Astrocyte of the spinal cord (primary cell): Measurements from ENCODE around the gene ADGRF1.

ENCODE experiments used
- DNase-seq: peaks from one replicate; pipeline ENCODE4 v3.0.0; 2011; ENCODE audit warnings: low read depth, low spot score
- H3K4me3 ChIP-seq: 2 replicates; pipeline ENCODE4 v1.5.1; 2011; ENCODE audit warnings: low read depth, mild to moderate bottlenecking, low read length, moderate library complexity
- CTCF ChIP-seq: IDR thresholded peaks from 2 replicates; pipeline ENCODE4 v1.5.1; 2012; ENCODE audit warnings: low read depth, mild to moderate bottlenecking, low read length, inconsistent platforms
- in situ Hi-C: cut with HindIII; loops from 2 replicates; pipeline ENCODE4 v1.10.0; 2017; ENCODE audit warnings: low sequenced_read_pairs

The ADGRF1 gene

GRCh38 chr6:46990031-46990644, 52.0 kb downstream of the ADGRF1 start:
- TF ChIP-seq CTCF, result no peak
- no peak overlapping the region for H3K4me3 ChIP-seq
- no peak for DNase-seq
- in situ Hi-C loops, result no loop called here

DNA sequence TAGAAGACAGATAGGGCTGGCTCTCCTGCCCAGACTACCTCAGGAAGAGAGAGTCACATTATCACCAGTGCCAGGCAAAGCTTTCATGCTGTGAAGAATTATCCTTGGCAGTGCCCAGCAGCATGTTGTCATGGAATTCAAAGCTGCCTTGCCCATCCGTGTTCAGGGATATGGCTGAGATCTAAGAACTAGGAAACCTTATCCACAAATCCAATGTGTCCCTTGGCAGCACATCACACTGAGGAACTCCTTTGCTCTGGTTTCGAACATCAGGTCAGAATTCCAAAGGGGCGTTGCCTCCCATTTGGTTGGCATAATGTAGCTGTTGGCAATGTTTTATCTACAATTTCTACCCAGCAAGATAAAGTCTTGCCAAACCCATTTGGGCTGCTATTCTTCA, 52.7 kb downstream of the ADGRF1 start:
- DNase-seq, result no peak
- H3K4me3 ChIP-seq, result no peak overlapping the region
- TF ChIP-seq CTCF, result no peak
- in situ Hi-C loops, result no loop called here

GRCh38 chr6:46985943-46986342, 56.2 kb downstream of the ADGRF1 start:
- H3K4me3 ChIP-seq, result no peak overlapping the region
- no peak for TF ChIP-seq CTCF
- peak; percentile 27 for DNase-seq
- in situ Hi-C loops, result no loop called here

DNA sequence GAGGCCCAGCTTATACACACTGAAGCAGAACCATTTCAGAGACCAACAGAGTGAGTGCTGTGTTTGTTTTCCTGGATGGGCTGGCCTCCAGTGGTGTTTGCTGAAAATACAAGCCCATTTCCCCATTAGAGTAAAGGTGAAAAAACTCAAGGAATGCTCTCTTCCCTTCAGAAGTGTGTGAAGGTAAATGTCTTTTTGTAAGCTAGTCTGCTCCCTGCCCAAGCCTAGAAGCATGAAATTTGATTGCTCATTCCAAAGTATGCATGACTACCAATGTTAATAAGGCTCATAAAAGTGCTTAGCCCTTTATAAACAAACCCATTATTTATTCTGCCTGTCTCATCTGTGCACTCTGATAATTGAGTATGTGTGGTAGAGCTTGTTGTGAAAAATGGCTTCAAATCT, 59.1 kb downstream of the ADGRF1 start:
- no peak overlapping the region for H3K4me3 ChIP-seq
- in situ Hi-C loops, result no loop called here
- no peak for TF ChIP-seq CTCF
- peak; percentile 30 for DNase-seq

- no peak overlapping the region for H3K4me3 ChIP-seq
- TF ChIP-seq CTCF, result no peak
- in situ Hi-C loops, result no loop called here
- no peak for DNase-seq
Observed at GRCh38 chr6:46979206-46979605, 62.9 kb downstream of the ADGRF1 start.

DNA sequence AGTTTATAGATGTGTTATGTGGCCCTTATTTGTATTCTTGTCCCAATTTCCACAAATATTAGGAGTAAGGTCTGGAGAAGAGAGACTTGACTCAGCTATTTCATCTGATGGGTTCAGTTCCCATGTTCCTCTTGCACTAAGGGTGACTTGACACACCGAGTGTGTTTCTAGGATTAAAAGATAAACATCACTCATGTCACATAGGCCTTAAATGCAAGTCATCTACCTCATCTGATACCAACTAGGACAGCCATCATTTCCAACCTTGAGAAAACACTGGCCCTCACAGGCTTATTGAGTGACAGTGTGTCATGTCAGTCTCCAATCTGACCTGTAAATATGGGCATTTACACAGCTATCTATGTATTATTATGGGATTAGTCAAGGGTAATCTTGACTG, 67.3 kb downstream of the ADGRF1 start:
- DNase-seq, result no peak
- no peak overlapping the region for H3K4me3 ChIP-seq
- no peak for TF ChIP-seq CTCF
- in situ Hi-C loops, result no loop called here

DNA sequence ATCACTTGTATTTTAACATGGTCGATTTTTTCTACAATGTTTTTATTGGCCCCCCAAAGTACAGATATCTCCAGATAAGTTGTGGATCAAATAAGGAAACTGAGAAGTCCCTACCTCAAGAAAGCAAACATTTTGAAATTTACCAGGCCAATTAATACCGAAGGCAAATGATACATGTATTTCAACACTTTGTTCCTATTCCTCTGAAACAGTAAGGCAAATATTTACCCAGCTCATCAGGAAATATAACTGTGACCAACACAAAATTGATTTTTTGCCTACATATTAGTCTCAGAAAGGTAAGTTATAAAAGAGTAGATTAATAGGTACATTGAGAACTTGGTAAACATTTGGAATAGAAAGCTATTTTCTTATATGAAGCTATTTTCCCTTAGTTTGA, 69.1 kb downstream of the ADGRF1 start:
- in situ Hi-C loops, result no loop called here
- no peak overlapping the region for H3K4me3 ChIP-seq
- no peak for DNase-seq
- no peak for TF ChIP-seq CTCF
